Glutamatergic neuron (in vitro differentiated cells): ENCODE measurements around the gene CNRIP1. TPM values are rescaled to one million over a fixed set of nuclear protein-coding genes. Genes with fewer than 3 reads are reported as not detected.

Experiments
- DNase-seq: peaks from one replicate; pipeline ENCODE4 v3.0.0; 2022
- H3K27ac Mint-ChIP-seq: one replicate; pipeline ENCODE4 v1.8.0; 2020; ENCODE audit warnings: mild to moderate bottlenecking, mixed read lengths, inconsistent platforms; ENCODE audit not compliant: unreplicated experiment
- H3K27me3 Mint-ChIP-seq: one replicate; pipeline ENCODE4 v1.8.0; 2020; ENCODE audit warnings: mild to moderate bottlenecking, moderate library complexity, mixed read lengths, inconsistent platforms; ENCODE audit not compliant: unreplicated experiment
- H3K36me3 Mint-ChIP-seq: one replicate; pipeline ENCODE4 v1.8.0; 2020; ENCODE audit warnings: mild to moderate bottlenecking, mixed read lengths, inconsistent platforms; ENCODE audit not compliant: unreplicated experiment
- H3K4me1 Mint-ChIP-seq: one replicate; pipeline ENCODE4 v1.8.0; 2020; ENCODE audit warnings: mild to moderate bottlenecking, low read depth, mixed read lengths, inconsistent platforms; ENCODE audit not compliant: unreplicated experiment
- H3K4me3 Mint-ChIP-seq: one replicate; pipeline ENCODE4 v1.8.0; 2020; ENCODE audit warnings: mild to moderate bottlenecking, mixed read lengths, inconsistent platforms; ENCODE audit not compliant: unreplicated experiment
- H3K9me3 Mint-ChIP-seq: one replicate; pipeline ENCODE4 v1.8.0; 2020; ENCODE audit warnings: mild to moderate bottlenecking, moderate library complexity, mixed read lengths, inconsistent platforms; ENCODE audit not compliant: unreplicated experiment
- CTCF ChIP-seq: fragments of 200-600 bp; sonication (generic); IDR thresholded peaks from one replicate; pipeline ENCODE4 v1.5.0; 2021; ENCODE audit not compliant: partially characterized antibody, unreplicated experiment
- total RNA-seq: library from RNA; stranded (reverse); fragmentation: NEBNext Ultra II Directional; extraction: Animal tissue kit (Norgen Biotek cat#: 25700); gene quantifications from one replicate; pipeline ENCODE4 v1.2.1, GENCODE V29; 2021; ENCODE audit not compliant: unreplicated experiment

The CNRIP1 gene
- total RNA-seq, 1 donor from 2014 or later, result 28.0 TPM

GRCh38 chr2:68345129-68345875 lies 25.6 kb upstream of the CNRIP1 start:
- no peak for TF ChIP-seq CTCF
- Mint-ChIP-seq H3K27me3 (no peaks in the 10 kb centered on the region), H3K36me3 (no peaks in the 10 kb centered on the region), H3K4me1 (no peaks in the 10 kb centered on the region), H3K4me3 (no peak overlapping the region), H3K27ac (no peak overlapping the region), H3K9me3 (no peaks in the 10 kb centered on the region)
- no peak for DNase-seq

- Mint-ChIP-seq H3K4me1 (no peaks in the 10 kb centered on the region), H3K27me3 (no peaks in the 10 kb centered on the region), H3K27ac (no peak overlapping the region), H3K9me3 (no peaks in the 10 kb centered on the region), H3K36me3 (no peaks in the 10 kb centered on the region), H3K4me3 (no peak overlapping the region)
- no peak for TF ChIP-seq CTCF
- no peak for DNase-seq
These were observed 24.3 kb upstream of the CNRIP1 start for GRCh38 chr2:68344031-68344430.

- Mint-ChIP-seq H3K4me1 (no peaks in the 10 kb centered on the region), H3K9me3 (peaks cover 2% of the 10 kb centered on the region), H3K36me3 (no peaks in the 10 kb centered on the region), H3K27me3 (no peaks in the 10 kb centered on the region), H3K4me3 (no peak overlapping the region), H3K27ac (no peak overlapping the region)
- no peak for DNase-seq
- no peak for TF ChIP-seq CTCF
These were observed 22.7 kb upstream of the CNRIP1 start for GRCh38 chr2:68342470-68342869.

- no peaks in the 10 kb centered on the region for H3K27me3 Mint-ChIP-seq
- no peaks in the 10 kb centered on the region for H3K4me1 Mint-ChIP-seq
- H3K36me3 Mint-ChIP-seq, result no peaks in the 10 kb centered on the region
- H3K27ac Mint-ChIP-seq, result no peak overlapping the region
- H3K9me3 Mint-ChIP-seq, result peaks cover 2% of the 10 kb centered on the region
- no peak for TF ChIP-seq CTCF
- no peak for DNase-seq
- H3K4me3 Mint-ChIP-seq, result no peak overlapping the region
These were observed 21.8 kb upstream of the CNRIP1 start for GRCh38 chr2:68341583-68341982.

- Mint-ChIP-seq H3K9me3 (peaks cover 2% of the 10 kb centered on the region), H3K4me1 (no peaks in the 10 kb centered on the region), H3K4me3 (no peak overlapping the region), H3K27me3 (no peaks in the 10 kb centered on the region), H3K36me3 (no peaks in the 10 kb centered on the region), H3K27ac (no peak overlapping the region)
- no peak for TF ChIP-seq CTCF
- no peak for DNase-seq
These were observed 21.2 kb upstream of the CNRIP1 start for GRCh38 chr2:68341062-68341329.
